Melanocyte of skin (primary cell): ENCODE measurements around the gene CALCR. TPM values are rescaled to one million over a fixed set of nuclear protein-coding genes. Genes with fewer than 3 reads are reported as not detected.

Experiments
- small RNA-seq, 2 donors: library from RNA; depleted of rRNA; stranded (forward); fragments of <200 nt; gene quantifications; one replicate each; pipeline ENCODE3, GENCODE V24; 2012
- total RNA-seq, 2 donors: library from RNA; depleted of rRNA; stranded (reverse); fragments of >200 nt; gene quantifications; 2 replicates each; pipeline ENCODE4 v1.2.3, GENCODE V29; 2012

Gene CALCR
- total RNA-seq: under 1 TPM; under 0.01 TPM

GRCh38 chr7:93574646-93575554 lies at the start of gene CALCR:
TSS of gene CALCR (minus strand) at chr7:93574724. CDS start at chr7:93486981, 87,743 bp downstream.

Small RNA genes lying within 50 kb of the gene (small RNA-seq; reads per million reads assigned to genes)
- 0 to 0.86 reads per million in 2 donors for gene MIR489
- gene MIR653: 0.29 to 0.34 reads per million in 2 donors
